NCI-H1694 treated with DMSO at 0.1 percent for 48 hours (cell line): ENCODE data around the gene PPP6R3.

ENCODE experiments used
- DNase-seq: peaks from one replicate; lab custom pipeline; 2025; lab: John Stamatoyannopoulos, UW

The PPP6R3 gene

DNA sequence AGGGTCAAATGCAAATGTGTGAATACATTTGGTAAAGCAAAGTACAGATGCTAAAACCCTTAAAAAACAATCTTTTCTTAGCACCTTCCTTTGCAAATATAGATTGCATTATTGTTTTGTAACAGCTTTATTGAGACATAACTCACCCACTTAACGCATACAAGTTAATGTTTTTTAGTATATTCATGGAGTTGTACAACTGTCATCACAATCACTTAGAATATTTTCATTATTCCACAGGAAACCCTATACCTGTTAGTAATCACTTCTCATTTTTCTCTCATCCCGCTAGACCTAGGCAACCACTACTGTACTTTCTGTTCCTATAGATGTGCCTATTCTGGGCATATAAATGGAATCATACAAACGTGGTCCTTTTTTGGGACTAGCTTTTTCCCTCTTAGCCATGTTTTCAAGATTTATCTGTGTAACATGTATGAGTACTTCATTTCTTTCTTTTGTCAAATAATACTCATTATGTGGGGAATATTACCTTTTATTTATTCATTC lies 34.7 kb downstream of the PPP6R3 start:
- no peak for DNase-seq

DNA sequence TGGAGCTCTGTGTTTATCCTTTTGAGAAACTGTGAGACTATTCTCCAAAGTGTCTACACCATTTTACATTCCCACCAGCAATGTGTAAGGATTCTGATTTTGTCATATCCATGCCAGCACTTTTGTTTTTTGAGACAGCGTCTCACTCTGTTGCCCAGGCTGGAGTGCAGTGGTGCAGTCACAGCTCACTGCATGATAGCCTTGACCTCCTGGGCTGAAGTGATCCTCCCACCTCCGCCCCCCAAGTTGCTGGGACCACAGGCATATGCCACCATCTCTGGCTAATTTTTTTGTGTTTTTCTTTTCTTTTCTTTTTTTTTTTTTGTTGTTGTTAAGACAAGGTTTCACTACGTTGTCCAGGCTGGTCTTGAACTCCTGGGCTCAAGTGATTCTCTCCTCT lies 35.3 kb downstream of the PPP6R3 start:
- DNase-seq, result no peak

DNA sequence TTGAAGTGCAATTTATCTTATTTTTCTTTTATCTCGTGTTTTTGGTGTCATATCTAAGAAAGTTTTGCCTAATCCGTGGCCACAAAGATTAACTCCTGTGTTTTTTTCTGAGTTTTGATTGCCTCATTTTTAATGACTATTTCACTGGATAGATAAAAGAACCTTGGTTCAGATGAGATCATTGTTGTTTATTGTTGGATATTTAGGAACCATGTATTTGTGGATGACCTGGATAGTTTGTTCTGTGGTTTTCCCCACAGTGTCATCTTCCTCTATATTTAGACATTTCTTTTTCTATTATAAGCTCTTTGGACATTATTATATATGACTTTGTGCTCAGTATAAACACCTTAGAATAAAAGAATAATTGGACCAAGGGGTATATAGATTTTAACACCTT lies 37.2 kb downstream of the PPP6R3 start:
- no peak for DNase-seq

DNA sequence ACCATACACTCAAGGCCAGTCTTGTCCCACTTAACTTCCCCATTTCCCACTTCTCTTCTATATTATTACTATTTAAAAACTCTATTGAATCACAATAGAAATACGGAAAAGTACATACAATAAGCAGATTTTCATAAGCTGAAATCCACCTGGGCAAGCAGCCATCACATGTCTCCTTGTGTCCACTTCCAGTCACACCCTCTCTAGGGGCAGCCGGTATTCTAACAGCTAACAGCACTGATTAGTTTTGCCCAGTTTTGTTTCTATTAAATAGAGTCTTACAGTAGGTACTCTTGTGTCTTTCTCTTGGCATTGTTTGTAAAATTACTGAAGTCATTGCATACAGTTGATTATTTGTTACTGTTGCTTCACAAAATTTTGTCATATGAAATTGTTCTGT lies 37.8 kb downstream of the PPP6R3 start:
- no peak for DNase-seq

DNA sequence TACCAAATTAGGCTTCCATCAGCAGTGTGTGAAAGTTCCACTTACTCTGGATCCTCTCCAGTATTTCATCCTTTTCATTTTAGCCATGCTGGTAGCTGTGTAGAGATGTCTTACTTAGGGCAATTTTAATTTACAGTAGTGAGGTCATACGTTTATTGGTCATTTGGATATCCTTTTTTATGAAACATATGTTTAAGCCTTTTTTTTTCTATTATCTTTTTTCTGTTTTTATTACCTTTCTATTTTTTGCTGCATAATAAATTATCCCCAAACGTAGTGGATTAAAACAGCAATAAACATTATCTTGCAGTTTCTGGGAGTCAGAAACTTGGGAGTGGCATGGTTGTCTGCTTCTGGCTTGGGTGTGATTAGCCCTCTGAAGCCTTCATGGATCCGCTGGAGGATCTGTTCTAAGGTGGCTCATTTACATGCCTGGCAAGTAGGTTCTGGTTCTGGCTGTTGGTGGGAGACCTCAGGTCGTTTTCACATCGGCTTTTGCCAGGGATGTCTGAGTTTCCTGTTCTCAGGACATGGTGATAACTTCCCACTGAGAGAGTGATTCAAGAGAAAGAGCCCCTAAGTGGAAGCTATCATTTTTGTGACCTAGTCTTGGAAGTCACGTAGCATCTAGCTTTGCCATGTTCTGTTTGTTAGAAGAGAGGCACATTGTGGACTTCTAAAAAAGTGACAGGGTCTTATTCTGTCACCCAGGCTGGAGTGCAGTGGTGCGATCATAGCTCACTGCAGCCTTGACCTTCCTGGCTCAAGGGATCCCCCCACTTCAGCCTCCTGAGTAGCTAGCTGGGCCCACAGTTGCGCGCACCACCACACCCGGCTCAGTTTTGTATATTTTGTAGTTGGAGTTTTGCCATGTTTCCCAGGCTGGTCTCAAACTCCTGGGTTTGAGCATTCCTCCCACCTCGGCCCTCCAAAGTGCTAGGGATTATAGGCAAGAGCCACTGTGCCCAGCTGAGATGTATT lies 38.6 kb downstream of the PPP6R3 start:
- DNase-seq, result no peak

DNA sequence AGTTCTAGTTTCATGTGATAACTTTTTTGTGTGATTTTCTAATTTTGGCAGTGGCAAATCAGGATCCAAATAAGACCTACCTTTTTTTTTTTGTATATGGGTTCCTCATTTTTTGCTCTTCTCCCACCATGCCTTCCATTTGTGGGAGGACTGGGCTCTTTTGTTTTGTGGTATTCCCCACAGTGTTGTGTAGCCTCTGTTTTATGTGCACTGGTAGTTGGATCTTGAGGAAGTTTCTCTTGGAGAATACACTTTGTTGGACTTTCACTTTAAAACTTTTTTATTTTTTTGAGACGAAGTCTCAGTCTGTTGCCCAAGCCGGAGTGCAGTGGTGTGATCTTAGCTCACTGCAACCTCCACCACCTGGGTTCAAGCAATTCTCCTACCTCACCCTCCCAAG lies 39.7 kb downstream of the PPP6R3 start:
- no peak for DNase-seq

DNA sequence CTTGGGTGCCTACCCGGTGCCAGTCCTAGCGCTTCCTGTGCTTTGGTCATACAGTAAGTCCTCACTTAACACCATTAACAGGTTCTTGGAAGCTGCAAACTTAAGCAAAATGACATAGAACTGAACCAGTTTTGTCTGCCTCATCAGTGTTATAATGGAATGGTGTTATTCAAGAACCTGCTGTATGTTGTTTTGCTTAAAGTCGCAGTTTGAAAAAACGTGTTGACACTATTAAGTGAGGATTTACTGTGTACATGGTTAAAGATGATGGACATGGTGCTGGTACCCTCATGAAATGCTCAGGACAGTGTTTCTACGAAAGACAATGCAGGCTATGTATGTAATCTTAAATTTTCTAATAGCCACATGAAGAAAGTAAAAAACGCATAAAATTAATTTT lies 41.3 kb downstream of the PPP6R3 start:
- DNase-seq, result no peak

DNA sequence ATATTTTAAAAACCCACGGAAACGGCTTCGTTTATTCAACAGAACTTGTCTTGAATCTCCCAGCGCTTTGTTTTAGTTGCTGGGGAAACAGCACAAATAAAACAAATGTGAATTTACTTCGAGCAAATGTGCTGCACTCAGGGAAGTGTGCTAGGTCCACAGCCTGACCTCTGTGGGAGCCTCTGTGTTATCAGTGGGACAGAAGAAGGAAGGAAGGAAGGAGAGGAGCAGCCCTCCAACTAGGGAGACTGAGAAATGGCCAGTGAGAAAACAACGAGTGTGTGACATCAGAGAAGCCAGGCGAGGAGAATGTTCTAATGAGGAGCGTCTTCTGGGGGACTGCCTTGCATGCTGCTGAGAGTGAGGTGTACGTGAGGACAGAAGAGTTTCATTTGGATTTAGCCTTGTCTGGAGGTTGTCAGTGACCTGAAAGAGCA lies 42.7 kb downstream of the PPP6R3 start:
- no peak for DNase-seq

DNA sequence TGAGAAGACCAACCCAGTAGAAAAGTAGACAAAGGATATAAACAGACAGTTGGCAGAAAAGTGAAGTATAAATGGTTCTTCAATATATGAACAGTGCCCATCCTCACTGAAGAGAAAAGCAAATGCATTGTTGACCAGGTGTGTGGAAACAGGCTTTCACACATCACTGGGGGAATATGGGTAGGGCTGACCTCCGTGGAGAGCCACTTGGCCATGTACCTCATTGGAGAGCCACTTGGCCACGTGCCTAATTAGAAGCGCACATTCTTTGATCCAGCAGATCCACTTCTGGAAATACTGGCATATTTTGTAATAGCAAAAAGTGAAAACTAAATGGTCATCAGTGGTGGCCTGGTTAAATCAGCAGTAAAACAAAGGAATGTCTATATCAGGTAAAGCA lies 43.2 kb downstream of the PPP6R3 start:
- DNase-seq, result no peak

DNA sequence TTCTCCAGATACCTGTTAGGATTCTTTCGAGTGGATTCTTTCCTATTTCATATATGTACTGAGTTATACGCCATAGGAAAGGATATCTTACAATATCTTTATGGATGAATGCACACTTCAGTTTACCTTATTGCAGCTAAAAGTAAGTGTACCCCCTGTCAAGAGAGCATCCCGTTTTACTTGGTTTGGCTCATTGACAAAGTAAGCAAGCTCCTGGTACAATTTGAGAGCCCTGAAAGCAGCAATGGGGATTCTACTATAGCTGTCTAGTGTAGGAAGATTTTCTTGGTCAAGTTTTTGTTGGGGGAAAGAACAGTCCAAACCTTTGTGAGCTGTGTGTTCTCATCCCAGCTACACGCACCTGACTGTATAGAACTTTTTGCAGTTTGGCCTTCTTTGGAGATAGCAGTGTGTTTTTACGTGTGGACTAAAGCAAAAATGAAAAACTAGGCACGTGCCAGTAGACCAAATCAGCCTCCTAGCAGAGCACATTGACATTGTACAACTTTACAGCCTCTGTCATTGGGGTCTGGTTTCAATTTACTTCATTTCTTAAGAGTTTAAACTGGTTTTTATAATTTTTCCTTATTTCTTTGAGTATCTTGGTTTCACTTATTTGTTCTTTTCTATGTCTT lies 44.0 kb downstream of the PPP6R3 start:
- DNase-seq, result no peak

DNA sequence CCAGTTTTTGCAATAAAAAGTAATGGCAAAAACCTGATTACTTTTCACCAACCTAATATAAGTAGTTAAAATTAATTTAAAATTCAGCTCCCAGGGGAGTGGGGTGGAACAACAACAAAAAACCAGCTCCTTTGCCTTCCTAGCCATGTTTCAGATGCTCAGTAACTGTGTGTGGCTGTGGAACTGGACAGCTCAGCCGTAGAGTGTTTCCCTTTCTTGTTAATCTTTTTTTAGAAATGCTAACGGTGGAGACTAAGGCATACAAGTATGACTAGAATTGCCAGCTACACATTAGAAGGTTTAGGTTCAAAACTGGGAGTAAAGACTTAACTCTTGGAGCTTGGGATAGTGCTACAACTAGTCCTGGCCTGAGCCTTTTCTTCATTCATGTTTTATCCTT lies 45.0 kb downstream of the PPP6R3 start:
- DNase-seq, result no peak

DNA sequence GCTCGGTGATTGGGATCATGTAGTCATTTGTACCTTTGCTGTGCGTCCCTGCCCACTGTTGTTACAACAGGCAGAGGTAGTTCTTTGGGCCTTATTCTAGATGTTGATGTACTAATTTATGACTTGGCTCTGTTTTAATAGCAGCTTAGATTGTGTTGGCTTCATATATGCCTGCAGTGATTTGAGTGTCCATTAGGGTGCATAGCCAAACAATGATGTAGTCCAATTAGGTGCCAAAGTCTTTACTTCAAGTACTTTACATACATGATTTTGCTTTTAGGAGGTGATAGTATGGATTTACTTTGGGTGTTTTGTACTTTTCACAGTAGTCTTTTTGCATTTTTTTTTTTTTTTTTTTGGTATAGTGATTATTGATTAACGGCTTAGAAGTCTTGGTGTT lies 46.4 kb downstream of the PPP6R3 start:
- no peak for DNase-seq

DNA sequence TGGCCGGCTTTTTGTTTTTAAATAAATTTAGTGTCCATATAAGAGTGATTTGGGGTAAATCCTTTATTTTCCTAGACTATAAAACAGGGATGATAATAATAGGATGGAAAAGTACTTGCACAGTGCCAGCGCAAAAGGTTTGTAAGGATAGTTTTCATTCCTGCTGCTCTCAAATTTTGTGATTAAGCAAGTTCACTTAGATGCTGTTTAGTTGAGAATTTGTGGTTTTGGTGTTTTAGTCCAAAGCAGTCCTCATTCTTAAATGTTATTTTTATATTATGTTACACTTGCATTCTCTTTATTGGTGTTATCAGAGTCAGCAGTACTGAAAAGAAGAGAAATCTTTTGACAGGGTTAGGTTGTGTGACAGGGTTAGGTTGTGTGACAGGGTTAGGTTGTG lies 47.9 kb downstream of the PPP6R3 start:
- no peak for DNase-seq

DNA sequence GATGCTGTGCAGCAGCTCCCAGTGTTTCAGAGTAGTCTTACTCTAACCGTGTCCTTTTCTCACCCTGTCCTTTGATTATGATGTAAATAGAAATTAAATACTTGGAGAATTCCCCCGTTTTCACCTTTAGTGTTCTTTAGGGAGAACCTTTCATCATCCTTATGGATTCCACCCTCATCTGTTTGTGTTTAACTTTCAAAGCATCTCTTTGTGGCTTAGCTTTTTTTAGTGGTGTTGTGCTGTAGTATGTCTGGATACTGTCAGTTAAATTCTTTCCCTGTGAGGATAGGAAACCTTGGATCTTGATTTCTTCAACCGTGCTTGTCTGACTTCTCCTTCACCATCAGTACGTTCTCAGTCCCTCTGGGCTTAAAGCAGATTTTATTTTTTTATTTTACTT lies 48.5 kb downstream of the PPP6R3 start:
- DNase-seq, result no peak

DNA sequence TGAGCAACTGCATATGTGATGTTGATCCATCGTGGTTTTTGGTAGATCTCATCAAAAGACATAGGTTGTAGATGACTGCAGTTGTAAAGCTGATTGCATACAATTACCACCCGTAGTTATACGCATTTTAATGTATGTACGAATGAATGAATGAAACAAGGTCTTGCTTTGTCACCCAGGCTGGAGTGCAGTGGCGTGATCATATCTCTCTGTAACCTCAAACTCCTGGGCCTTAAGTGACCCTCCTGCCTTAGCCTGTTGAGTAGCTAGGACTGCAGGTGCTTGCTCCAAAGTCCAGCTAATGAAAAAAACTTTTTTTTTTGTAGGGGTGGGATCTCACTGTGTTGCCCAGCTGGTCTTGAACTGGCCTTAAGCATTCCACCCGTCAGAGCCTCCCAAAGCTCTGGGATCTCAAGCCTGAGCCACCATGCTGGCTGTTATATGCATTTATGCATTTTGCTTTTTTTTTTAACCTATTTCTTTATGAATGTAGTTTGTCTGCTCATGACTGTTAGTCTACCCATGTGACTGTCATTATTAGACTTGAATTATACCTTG lies 53.5 kb downstream of the PPP6R3 start:
- DNase-seq, result no peak

DNA sequence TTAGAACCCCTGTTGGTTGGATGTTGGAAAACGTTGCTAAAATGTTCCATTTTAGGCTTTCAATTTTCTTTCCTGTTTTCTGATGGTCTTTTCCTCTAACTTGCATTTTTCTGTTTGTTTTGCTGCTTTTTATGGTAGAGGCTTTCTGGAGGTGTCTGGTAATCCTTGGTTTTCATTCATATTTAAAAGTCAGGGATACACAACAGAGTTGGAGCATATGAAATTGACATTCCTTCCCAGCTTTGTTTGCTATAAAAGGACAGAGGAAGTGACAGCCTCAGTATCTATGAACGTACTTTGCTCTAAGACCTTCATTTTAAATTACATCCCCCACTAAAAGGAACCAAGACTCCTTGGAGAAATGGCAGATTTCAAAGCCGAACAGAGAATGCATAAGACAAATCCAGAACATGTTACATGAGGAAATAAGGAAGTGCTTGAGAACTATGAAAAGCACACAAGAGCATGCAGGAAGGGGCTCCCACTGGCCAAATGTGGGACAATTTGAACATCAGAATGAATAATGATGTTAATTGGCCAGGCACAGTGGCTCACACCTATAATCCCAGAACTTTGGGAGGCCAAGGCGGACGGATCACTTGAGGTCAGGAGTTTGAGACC lies 56.7 kb downstream of the PPP6R3 start:
- DNase-seq, result no peak

DNA sequence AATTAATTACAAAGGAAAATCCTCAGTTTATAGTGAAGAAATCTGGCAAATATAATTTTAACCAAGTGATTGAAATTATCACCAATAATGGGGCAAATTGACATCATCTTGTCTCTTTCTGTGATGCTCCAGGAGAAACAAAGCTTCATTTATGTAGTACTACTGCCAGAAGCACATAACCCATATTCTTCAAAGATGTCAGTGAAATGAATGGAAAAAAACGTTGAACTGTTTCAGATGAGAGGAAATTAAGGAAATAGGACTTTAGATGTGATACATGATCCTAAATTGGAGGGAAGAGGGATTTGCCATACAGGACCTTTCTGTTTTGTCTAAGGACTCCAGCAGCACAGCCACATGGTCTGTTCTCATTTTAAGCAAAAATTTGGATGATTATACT lies 57.6 kb downstream of the PPP6R3 start:
- DNase-seq, result no peak

DNA sequence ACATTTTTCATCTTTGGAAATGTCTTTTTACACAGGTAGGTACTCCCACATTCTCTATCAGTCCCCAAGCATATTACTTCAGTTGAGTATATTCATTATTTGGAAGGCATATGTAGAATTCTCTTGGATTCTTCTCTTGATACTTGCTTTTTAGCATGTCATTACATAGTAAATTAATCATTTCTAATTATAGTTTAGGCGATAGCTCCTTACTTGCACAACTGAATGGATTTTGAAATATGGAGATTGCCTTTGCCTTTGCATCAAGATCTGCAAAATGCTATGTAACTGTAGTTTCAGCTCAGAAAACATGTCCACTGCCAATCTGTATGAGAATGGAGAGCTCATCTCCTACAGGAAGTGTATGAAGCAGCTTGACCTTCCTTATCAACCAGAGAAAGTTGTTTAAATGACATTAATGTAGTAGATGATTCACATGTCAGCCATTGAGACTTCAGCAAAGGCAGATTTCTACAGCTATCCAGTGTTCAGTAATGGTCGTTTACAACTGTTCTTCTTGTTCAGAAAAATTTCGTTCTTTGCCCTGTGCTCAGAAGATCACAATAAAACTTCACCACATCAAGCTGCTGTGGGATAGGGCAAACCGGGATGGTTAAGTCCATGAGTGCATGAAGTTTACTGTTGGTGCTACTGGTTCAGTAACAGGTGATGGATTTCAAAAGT lies 61.6 kb downstream of the PPP6R3 start:
- DNase-seq, result no peak

DNA sequence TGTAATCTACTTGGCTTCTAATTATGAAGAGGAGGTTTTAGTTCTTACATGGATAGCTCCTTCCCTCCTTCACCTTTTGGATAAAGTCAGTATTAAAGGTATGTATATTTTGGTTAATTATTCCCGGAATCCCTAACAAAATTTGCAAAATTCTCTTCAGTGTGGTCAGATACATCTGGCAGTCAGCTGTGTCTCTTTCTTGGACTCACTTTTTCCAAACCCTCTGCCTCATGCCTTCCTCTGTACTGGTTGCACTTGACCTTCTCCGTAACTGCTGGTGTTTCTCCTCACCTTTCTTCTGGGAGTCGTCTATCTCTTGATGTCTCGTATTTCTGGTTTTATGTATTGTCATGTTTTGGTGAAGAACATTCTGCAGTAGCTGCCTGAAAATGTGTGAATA lies 62.5 kb downstream of the PPP6R3 start:
- DNase-seq, result no peak

DNA sequence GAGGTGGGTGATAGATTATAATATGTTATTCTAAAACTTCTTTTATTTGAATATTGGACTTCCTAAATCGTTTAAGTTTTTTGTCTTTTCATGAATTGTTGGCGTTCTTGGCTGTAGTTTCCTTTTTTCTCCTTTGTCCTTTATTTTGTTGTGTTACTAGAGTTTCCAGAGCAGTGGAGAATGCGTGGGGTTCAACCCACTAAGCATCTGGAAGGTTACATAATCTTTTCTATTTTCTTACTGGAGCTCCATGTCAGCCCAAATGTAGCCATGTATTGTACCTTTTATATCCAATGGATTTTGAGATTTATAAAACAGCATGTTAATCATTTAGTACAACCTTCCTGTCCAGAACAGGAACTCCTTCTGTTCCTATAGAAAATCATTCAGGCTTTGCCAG lies 63.2 kb downstream of the PPP6R3 start:
- no peak for DNase-seq

DNA sequence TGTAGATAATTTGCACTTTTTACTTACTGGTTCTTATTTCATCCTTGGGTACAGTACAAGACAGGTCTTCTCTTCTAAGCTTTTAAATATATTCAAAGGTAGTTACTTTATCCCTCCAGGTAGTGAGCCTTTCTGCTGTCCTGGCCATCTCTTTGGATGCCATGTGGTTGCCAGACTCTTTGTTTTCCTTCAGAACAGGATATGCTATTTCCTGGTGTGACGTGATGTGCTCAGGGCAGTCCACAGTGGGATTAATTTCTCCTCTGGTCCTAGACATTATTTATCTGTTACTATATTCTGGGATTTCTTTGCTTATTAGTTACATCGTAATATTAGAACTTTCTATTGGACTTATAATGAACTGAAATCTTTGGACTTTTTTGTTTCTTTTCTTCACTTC lies 63.7 kb downstream of the PPP6R3 start:
- no peak for DNase-seq

DNA sequence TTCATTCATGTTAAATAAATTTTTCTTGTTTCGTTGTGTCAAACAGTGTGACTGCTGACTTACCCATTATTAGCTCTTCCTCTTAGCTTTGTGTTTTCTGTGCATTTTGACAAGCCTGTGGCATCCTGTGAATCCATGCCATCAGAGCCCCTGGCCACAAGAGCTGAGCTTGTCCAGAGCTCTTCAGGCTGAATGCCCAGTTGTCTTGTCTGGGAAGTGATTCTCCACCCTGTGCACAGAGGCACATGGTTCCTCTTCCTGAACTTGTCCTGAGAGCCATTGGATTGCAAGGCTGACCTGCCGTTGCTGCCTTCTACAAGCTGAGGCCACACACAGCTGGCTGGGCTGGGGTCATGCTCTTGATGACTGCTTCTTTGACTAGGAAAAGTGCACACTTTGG lies 64.1 kb downstream of the PPP6R3 start:
- no peak for DNase-seq
